ENCODE measurements around the gene MLLT3. TPM values are rescaled to one million over a fixed set of nuclear protein-coding genes. Genes with fewer than 3 reads are reported as not detected.

MLLT3 gene
- total RNA-seq, 1 experiment from 2014 or later: 24.4 TPM

DNA sequence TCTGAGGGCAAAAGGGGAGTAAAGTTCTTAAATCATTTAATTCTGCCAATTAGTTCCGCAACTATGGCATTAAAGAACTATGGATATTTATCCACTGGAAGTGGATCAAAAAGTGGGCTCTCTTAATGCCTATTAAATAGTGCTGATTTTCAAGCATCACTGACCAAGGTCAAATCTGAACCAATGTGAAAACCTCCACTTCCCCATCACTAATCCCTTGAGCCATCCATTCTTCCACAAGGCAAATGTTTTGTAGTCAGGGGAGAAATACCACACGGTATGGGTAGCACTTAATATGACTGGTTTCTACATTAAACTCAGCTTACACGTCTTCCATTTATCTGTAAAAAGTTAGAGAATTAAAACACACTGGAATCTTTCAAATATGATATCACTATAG is 57.6 kb downstream of the MLLT3 start:
- ChIA-PET POLR2A (no interaction called here), CTCF (no interaction called here)
- BruUV-seq (replicated peaks): no TSS peak
- H3K36me3 Mint-ChIP-seq (ENCODE audit: insufficient read depth, unreplicated experiment): peaks cover 6% of the 10 kb centered on the region
- DNase-seq: no peak
- TF ChIP-seq, protein P1, sequence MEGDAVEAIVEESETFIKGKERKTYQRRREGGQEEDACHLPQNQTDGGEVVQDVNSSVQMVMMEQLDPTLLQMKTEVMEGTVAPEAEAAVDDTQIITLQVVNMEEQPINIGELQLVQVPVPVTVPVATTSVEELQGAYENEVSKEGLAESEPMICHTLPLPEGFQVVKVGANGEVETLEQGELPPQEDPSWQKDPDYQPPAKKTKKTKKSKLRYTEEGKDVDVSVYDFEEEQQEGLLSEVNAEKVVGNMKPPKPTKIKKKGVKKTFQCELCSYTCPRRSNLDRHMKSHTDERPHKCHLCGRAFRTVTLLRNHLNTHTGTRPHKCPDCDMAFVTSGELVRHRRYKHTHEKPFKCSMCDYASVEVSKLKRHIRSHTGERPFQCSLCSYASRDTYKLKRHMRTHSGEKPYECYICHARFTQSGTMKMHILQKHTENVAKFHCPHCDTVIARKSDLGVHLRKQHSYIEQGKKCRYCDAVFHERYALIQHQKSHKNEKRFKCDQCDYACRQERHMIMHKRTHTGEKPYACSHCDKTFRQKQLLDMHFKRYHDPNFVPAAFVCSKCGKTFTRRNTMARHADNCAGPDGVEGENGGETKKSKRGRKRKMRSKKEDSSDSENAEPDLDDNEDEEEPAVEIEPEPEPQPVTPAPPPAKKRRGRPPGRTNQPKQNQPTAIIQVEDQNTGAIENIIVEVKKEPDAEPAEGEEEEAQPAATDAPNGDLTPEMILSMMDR (IDR thresholded peaks at IDR 0.05; ENCODE audit: insufficient read depth in 1 of 2, low read depth in 1 of 2, low read length in 1 of 2, severe bottlenecking in 1 of 2, unreplicated experiment in 1 of 2): no peak
- Histone ChIP-seq H3K4me1 (peaks cover 11% of the 10 kb centered on the region), H3K9me3 (no peaks in the 10 kb centered on the region), H3K4me3 (ENCODE audit: low read depth, low read length) (no peak overlapping the region), H3K27me3 (replicated peaks; ENCODE audit: control insufficient read depth, insufficient read depth, low read length) (no peaks in the 10 kb centered on the region), H3K36me3 (ENCODE audit: control insufficient read depth, insufficient read depth, low read length) (no peaks in the 10 kb centered on the region)
- H3K4me1 Mint-ChIP-seq (ENCODE audit: low read depth, unreplicated experiment): peaks cover 14% of the 10 kb centered on the region
- H3K4me3 Mint-ChIP-seq (ENCODE audit: unreplicated experiment): no peak overlapping the region
- no peak overlapping the region for H3K27ac Mint-ChIP-seq (ENCODE audit: unreplicated experiment)
- no peaks in the 10 kb centered on the region for H3K9me3 Mint-ChIP-seq (ENCODE audit: unreplicated experiment)
- no peaks in the 10 kb centered on the region for H3K27me3 Mint-ChIP-seq (ENCODE audit: insufficient read depth, unreplicated experiment)
- intact Hi-C loops (cut with micrococcal nuclease; ENCODE audit: unreplicated experiment): no loop called here

DNA sequence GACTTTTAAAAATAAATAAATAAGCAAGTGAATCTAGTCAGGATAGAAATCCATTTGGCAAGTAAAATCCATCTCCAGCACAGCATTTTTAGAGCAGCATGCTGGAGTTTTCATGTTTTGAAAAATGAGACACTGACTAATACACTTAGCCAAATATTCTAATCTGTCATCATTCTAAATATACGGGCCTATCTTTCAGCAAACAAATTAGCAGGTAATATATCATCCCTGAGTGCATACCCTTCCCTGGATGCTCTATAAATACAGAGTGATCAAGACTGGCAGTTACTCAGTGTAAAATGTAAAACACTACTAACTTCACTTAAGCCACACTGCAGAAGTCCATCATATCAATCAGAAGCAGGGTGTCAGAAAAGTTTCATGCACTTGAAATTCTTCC is 58.4 kb downstream of the MLLT3 start:
- H3K36me3 Mint-ChIP-seq (ENCODE audit: insufficient read depth, unreplicated experiment): peaks cover 6% of the 10 kb centered on the region
- Histone ChIP-seq H3K27me3 (replicated peaks; ENCODE audit: control insufficient read depth, insufficient read depth, low read length) (no peaks in the 10 kb centered on the region), H3K4me3 (ENCODE audit: low read depth, low read length) (no peak overlapping the region), H3K4me1 (peaks cover 13% of the 10 kb centered on the region; the same call in 1 of the 2 replicates), H3K9me3 (no peaks in the 10 kb centered on the region), H3K36me3 (ENCODE audit: control insufficient read depth, insufficient read depth, low read length) (no peaks in the 10 kb centered on the region)
- no TSS peak for BruUV-seq (replicated peaks)
- no peak overlapping the region for H3K4me3 Mint-ChIP-seq (ENCODE audit: unreplicated experiment)
- no peaks in the 10 kb centered on the region for H3K9me3 Mint-ChIP-seq (ENCODE audit: unreplicated experiment)
- ChIA-PET CTCF (no interaction called here), POLR2A (no interaction called here)
- intact Hi-C loops (cut with micrococcal nuclease; ENCODE audit: unreplicated experiment): no loop called here
- peaks cover 7% of the 10 kb centered on the region for H3K4me1 Mint-ChIP-seq (ENCODE audit: low read depth, unreplicated experiment)
- no peak overlapping the region for H3K27ac Mint-ChIP-seq (ENCODE audit: unreplicated experiment)
- no peak for DNase-seq
- no peaks in the 10 kb centered on the region for H3K27me3 Mint-ChIP-seq (ENCODE audit: insufficient read depth, unreplicated experiment)
- TF ChIP-seq, protein P1 (IDR thresholded peaks at IDR 0.05; ENCODE audit: insufficient read depth in 1 of 2, low read depth in 1 of 2, low read length in 1 of 2, severe bottlenecking in 1 of 2, unreplicated experiment in 1 of 2): no peak

DNA sequence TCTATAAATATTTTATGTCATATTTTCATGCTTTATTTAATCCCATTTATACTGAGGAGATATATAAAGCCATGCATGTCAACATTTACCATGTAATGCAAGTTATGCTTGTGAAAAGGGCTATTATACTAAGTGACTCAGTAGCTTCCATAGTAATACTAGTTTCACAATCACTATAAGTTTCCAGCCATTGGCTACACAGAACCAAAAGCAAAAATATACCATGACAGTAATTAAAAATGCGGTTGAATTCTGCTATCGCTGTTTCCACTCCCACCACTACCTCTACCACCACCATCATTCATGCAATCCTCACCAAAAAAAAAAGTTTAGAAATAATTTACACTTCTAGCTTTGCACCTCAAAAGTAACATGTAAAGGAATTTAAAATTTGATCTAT is 60.2 kb downstream of the MLLT3 start:
- no peaks in the 10 kb centered on the region for H3K9me3 Mint-ChIP-seq (ENCODE audit: unreplicated experiment)
- Histone ChIP-seq H3K36me3 (ENCODE audit: control insufficient read depth, insufficient read depth, low read length) (no peaks in the 10 kb centered on the region), H3K9me3 (no peaks in the 10 kb centered on the region), H3K4me3 (ENCODE audit: low read depth, low read length) (no peak overlapping the region), H3K4me1 (peaks cover 7% of the 10 kb centered on the region; the same call in 1 of the 2 replicates), H3K27me3 (replicated peaks; ENCODE audit: control insufficient read depth, insufficient read depth, low read length) (no peaks in the 10 kb centered on the region)
- TF ChIP-seq, protein P1 (IDR thresholded peaks at IDR 0.05; ENCODE audit: insufficient read depth in 1 of 2, low read depth in 1 of 2, low read length in 1 of 2, severe bottlenecking in 1 of 2, unreplicated experiment in 1 of 2): no peak
- H3K36me3 Mint-ChIP-seq (ENCODE audit: insufficient read depth, unreplicated experiment): peaks cover 6% of the 10 kb centered on the region
- no TSS peak for BruUV-seq (replicated peaks)
- no peak for DNase-seq
- no peak overlapping the region for H3K4me3 Mint-ChIP-seq (ENCODE audit: unreplicated experiment)
- intact Hi-C loops (cut with micrococcal nuclease; ENCODE audit: unreplicated experiment): no loop called here
- peaks cover 7% of the 10 kb centered on the region for H3K4me1 Mint-ChIP-seq (ENCODE audit: low read depth, unreplicated experiment)
- H3K27me3 Mint-ChIP-seq (ENCODE audit: insufficient read depth, unreplicated experiment): no peaks in the 10 kb centered on the region
- POLR2A ChIA-PET: no interaction called here
- CTCF ChIA-PET: interaction anchor here (1.1 kb wide), 1 partner anchor 60 kb away, joined by 4 read pairs; the partner anchor contains the start of gene MLLT3
- H3K27ac Mint-ChIP-seq (ENCODE audit: unreplicated experiment): no peak overlapping the region

All from Caco-2 (cell line).